Left lobe of liver (tissue), 2 donors: ENCODE measurements around the gene THSD4. TPM values are rescaled to one million over a fixed set of nuclear protein-coding genes. Genes with fewer than 3 reads are reported as not detected.
A peak's percentile ranks its signal among the peaks of the same experiment; 100 is the strongest.
"Not testable (repeated sequence)": the region's sequence is repeated elsewhere in the genome, so short reads cannot be mapped to it uniquely, and the experiment has no call there.

Experiments used
- ATAC-seq: fragments of 200-7000 bp; cut with Tn5 transposase; one replicate; pipeline ENCODE4 v1.9.1; 2020; ENCODE audit warnings: mild to moderate bottlenecking, moderate library complexity
- DNase-seq: peaks from one replicate; pipeline ENCODE4 v3.0.0-alpha.2; 2020; ENCODE audit warnings: low spot score
- total RNA-seq: library from RNA; stranded (reverse); gene quantifications from one replicate; pipeline ENCODE4 v1.2.1, GENCODE V29; 2021
- donor health status: DM: no; HTN: no; CAD: no; lungs with moderate emphysema.
- donor health status: DM: no; HTN: yes; CAD: no.

The THSD4 gene
- total RNA-seq, 1 donor from 2014 or later = 19.5 TPM

- ATAC-seq (peak; percentile 85), DNase-seq (no peak)
Measured at GRCh38 chr15:71366926-71367325, 251.7 kb downstream of the THSD4 start.

GRCh38 chr15:71367737-71368136, 252.5 kb downstream of the THSD4 start:
- not testable (repeated sequence) for ATAC-seq

GRCh38 chr15:71372769-71373168, 257.5 kb downstream of the THSD4 start:
- not testable (repeated sequence) for ATAC-seq, DNase-seq

More at GRCh38 chr15:71367737-71368136, 252.5 kb downstream of the THSD4 start:
- not testable (repeated sequence) for DNase-seq

- no peak for ATAC-seq
- no peak for DNase-seq
Measured at GRCh38 chr15:71373917-71374316, 258.6 kb downstream of the THSD4 start.

GRCh38 chr15:71374607-71375352, 259.5 kb downstream of the THSD4 start:
- DNase-seq (no peak), ATAC-seq (no peak)

- ATAC-seq = no peak
- no peak for DNase-seq
Measured at GRCh38 chr15:71375934-71376333, 260.7 kb downstream of the THSD4 start.

- DNase-seq = no peak
- peak; percentile 59 for ATAC-seq
Measured at GRCh38 chr15:71379893-71380292, 264.6 kb downstream of the THSD4 start.

GRCh38 chr15:71380345-71380744, 265.1 kb downstream of the THSD4 start:
- no peak for DNase-seq
- ATAC-seq = peak; percentile 50

GRCh38 chr15:71384501-71384900, 269.2 kb downstream of the THSD4 start:
- ATAC-seq (no peak), DNase-seq (no peak)

- ATAC-seq (peak; percentile 70), DNase-seq (no peak)
Measured at GRCh38 chr15:71385026-71385425, 269.8 kb downstream of the THSD4 start.

GRCh38 chr15:71385457-71385856, 270.2 kb downstream of the THSD4 start:
- ATAC-seq = peak; percentile 47
- DNase-seq = no peak

- ATAC-seq = no peak
- no peak for DNase-seq
Measured at GRCh38 chr15:71386005-71386404, 270.7 kb downstream of the THSD4 start.

- DNase-seq (no peak), ATAC-seq (peak; percentile 76)
Measured at GRCh38 chr15:71386448-71387236, 271.4 kb downstream of the THSD4 start.

GRCh38 chr15:71387810-71388209, 272.5 kb downstream of the THSD4 start:
- no peak for DNase-seq
- no peak for ATAC-seq

- DNase-seq = no peak
- ATAC-seq = no peak
Measured at GRCh38 chr15:71390096-71390495, 274.8 kb downstream of the THSD4 start.

- no peak for ATAC-seq
- no peak for DNase-seq
Measured at GRCh38 chr15:71391421-71392088, 276.3 kb downstream of the THSD4 start.

- DNase-seq (no peak), ATAC-seq (no peak)
Measured at GRCh38 chr15:71392861-71393283, 277.6 kb downstream of the THSD4 start.

- DNase-seq (no peak), ATAC-seq (no peak)
Measured at GRCh38 chr15:71393383-71393782, 278.1 kb downstream of the THSD4 start.

GRCh38 chr15:71396536-71397125, 281.4 kb downstream of the THSD4 start:
- ATAC-seq (peak; percentile 76), DNase-seq (peak; percentile 63)

GRCh38 chr15:71397377-71397776, 282.1 kb downstream of the THSD4 start:
- DNase-seq (no peak), ATAC-seq (no peak)

- no peak for ATAC-seq
- DNase-seq = no peak
Measured at GRCh38 chr15:71400294-71400693, 285.0 kb downstream of the THSD4 start.
